Right lobe of liver (tissue), 6 donors: Measurements from ENCODE around the gene CAPN5. TPM values are rescaled to one million over a fixed set of nuclear protein-coding genes. Genes with fewer than 3 reads are reported as not detected.
A peak's percentile ranks its signal among the peaks of the same experiment; 100 is the strongest.

Experiments used
- ATAC-seq, 4 donors: fragments of 200-7000 bp; cut with Tn5 transposase; one replicate each; pipeline ENCODE4 v1.9.1; 2020; ENCODE audit warnings: mild to moderate bottlenecking in 4 of 4, moderate library complexity in 4 of 4
- DNase-seq, 3 donors: peaks; one replicate each; pipeline ENCODE4 v3.0.0-alpha.2; 2020
- H3K27ac ChIP-seq, 3 donors: fragments of 200-600 bp; one replicate each; pipeline ENCODE4 v1.8.0; 2022
- H3K27me3 ChIP-seq, 2 donors: fragments of 200-600 bp; one replicate each; pipeline ENCODE4 v1.8.0; 2022
- H3K36me3 ChIP-seq, 4 donors: fragments of 200-600 bp; sonication (generic) in 1 of 4; one replicate each; pipeline versions ENCODE4 v1.5.1 to v1.8.0; 2017 to 2022; ENCODE audit warnings: control low read depth in 1 of 4
- H3K4me1 ChIP-seq, 4 donors: fragments of 200-600 bp; sonication (generic) in 1 of 4; one replicate each; pipeline versions ENCODE4 v1.5.1 to v1.8.0; 2017 to 2022; ENCODE audit warnings: control low read depth in 1 of 4
- H3K4me3 ChIP-seq, 3 donors: fragments of 200-600 bp; one replicate each; pipeline ENCODE4 v1.8.0; 2022
- H3K9me3 ChIP-seq, 4 donors: fragments of 200-600 bp; sonication (generic) in 1 of 4; one replicate each; pipeline versions ENCODE4 v1.5.1 to v1.8.0; 2017 to 2022; ENCODE audit warnings: control low read depth in 1 of 4
- CTCF ChIP-seq, 4 donors: fragments of 200-600 bp in 3 of 4; fragments of 450-650 bp in 1 of 4; IDR thresholded peaks; one replicate each; pipeline versions ENCODE4 v1.5.1 to v1.8.0; 2016 to 2022; ENCODE audit warnings: antibody characterized with exemption in 4 of 4, mild to moderate bottlenecking in 2 of 4
- POLR2A ChIP-seq: fragments of 450-650 bp; IDR thresholded peaks from one replicate; pipeline ENCODE4 v1.6.1; 2017; ENCODE audit warnings: antibody characterized with exemption, mild to moderate bottlenecking
- WGBS: methylation state at CpG from one replicate; pipeline ENCODE4 v1.1.6; 2018; ENCODE audit warnings: low coverage, low lambda C conversion rate; ENCODE audit not compliant: insufficient coverage; ENCODE audit errors: missing lambda C conversion rate; 5-methylcytosine and 5-hydroxymethylcytosine counted together
- intact Hi-C, 2 donors: fragments of 100-400 bp; cut with DNase I; formaldehyde crosslinking; loops; one replicate each; pipeline versions ENCODE4 v1.11.2 to v1.14.1; 2022
- total RNA-seq, 6 experiments: library from RNA; depleted of rRNA in 2 of 6; stranded (reverse); fragments of >200 nt in 2 of 6; fragmentation: NEBNext Ultra II Directional in 3 of 6; extraction: Animal tissue kit (Norgen Biotek cat#: 25700) in 3 of 6; gene quantifications; one replicate each; pipeline versions ENCODE4 v1.1.0 to v1.2.4, GENCODE V29; 2016 to 2023
- donor health status: DM: no; HTN: yes; CAD: no.
- donor health status: DM: no; HTN: no; CAD: no.
- donor health status: DM: no; HTN: no; CAD: no.
- donor health status: DM: no; HTN: yes; CAD: no.
- donor health status: DM: no; HTN: yes; CAD: no.

The CAPN5 gene
- total RNA-seq, 6 experiments from 2014 or later, result 23.1 to 66.7 (median 43.3) TPM

- intact Hi-C loops, result loop anchor here in 1 of 2 donors (10.0 kb wide), 1 partner anchor 74 kb away; no protein-coding TSS in a partner anchor
- TF ChIP-seq CTCF (IDR thresholded peaks at IDR 0.05) (no peak), POLR2A (no peak)
- DNase-seq (peak in 1 of 3 donors; percentile 56), ATAC-seq (no peak)
- no peaks in the 10 kb centered on the region for H3K4me1 ChIP-seq
- H3K27me3 ChIP-seq, result no peaks in the 10 kb centered on the region
- no peaks in the 10 kb centered on the region for H3K9me3 ChIP-seq
- peaks cover 0 to 78% (median 16%) of the 10 kb centered on the region in 4 donors for H3K36me3 ChIP-seq
- no peak overlapping the region for H3K27ac ChIP-seq
- no peak overlapping the region for H3K4me3 ChIP-seq
- 87% methylated on average over 7 of the region's 12 CpGs for WGBS
Observed at GRCh38 chr11:77118971-77119370, 52.2 kb downstream of the CAPN5 start.

GRCh38 chr11:77119531-77119936 is 52.8 kb downstream of the CAPN5 start:
- no peak overlapping the region for H3K27ac ChIP-seq
- H3K9me3 ChIP-seq, result no peaks in the 10 kb centered on the region
- WGBS, result no CpG with 5 or more reads among the region's 9 CpGs
- no peaks in the 10 kb centered on the region for H3K4me1 ChIP-seq
- peak in 1 of 3 donors; percentile 39 for DNase-seq
- TF ChIP-seq CTCF (IDR thresholded peaks at IDR 0.05), result no peak
- TF ChIP-seq POLR2A, result no peak
- H3K36me3 ChIP-seq, result peaks cover 0 to 79% (median 14%) of the 10 kb centered on the region in 4 donors
- no peaks in the 10 kb centered on the region for H3K27me3 ChIP-seq
- ATAC-seq, result no peak
- intact Hi-C loops, result loop anchor here in 1 of 2 donors (10.0 kb wide), 1 partner anchor 75 kb away; no protein-coding TSS in a partner anchor
- no peak overlapping the region for H3K4me3 ChIP-seq

GRCh38 chr11:77120571-77120970 is 53.8 kb downstream of the CAPN5 start:
- 93% methylated on average over 2 of the region's 19 CpGs for WGBS
- no peak for TF ChIP-seq POLR2A
- no peak for TF ChIP-seq CTCF (IDR thresholded peaks at IDR 0.05)
- peak in 1 of 3 donors; percentile 43 for DNase-seq
- H3K4me1 ChIP-seq, result no peaks in the 10 kb centered on the region
- H3K27me3 ChIP-seq, result no peaks in the 10 kb centered on the region
- no peaks in the 10 kb centered on the region for H3K9me3 ChIP-seq
- no peak overlapping the region for H3K27ac ChIP-seq
- intact Hi-C loops, result loop anchor here in 1 of 2 donors (10.0 kb wide), 1 partner anchor 434 kb away; no protein-coding TSS in a partner anchor
- no peak for ATAC-seq
- H3K36me3 ChIP-seq, result peaks cover 0 to 72% (median 12%) of the 10 kb centered on the region in 4 donors
- no peak overlapping the region for H3K4me3 ChIP-seq

GRCh38 chr11:77121096-77121640 is 54.4 kb downstream of the CAPN5 start:
- Histone ChIP-seq H3K4me3 (no peak overlapping the region), H3K4me1 (no peaks in the 10 kb centered on the region), H3K27me3 (no peaks in the 10 kb centered on the region), H3K36me3 (peaks cover 0 to 66% (median 12%) of the 10 kb centered on the region in 4 donors), H3K9me3 (no peaks in the 10 kb centered on the region), H3K27ac (no peak overlapping the region)
- ATAC-seq, result no peak
- DNase-seq, result peak in 1 of 3 donors; percentile 36
- intact Hi-C loops, result loop anchor here in 1 of 2 donors (10.0 kb wide), 1 partner anchor 434 kb away; no protein-coding TSS in a partner anchor
- TF ChIP-seq POLR2A (no peak), CTCF (IDR thresholded peaks at IDR 0.05) (no peak)
- no CpG with 5 or more reads among the region's 10 CpGs for WGBS
